ENCODE data around the gene MAP3K2.

GRCh38 chr2:127386764-127387654 lies 766 bp downstream of the MAP3K2 start:
- TF ChIP-seq CTCF (IDR thresholded peaks at IDR 0.05; ENCODE audit: poor library complexity, severe bottlenecking), result no peak
- no peak for TF ChIP-seq POLR2AphosphoS5 (IDR thresholded peaks at IDR 0.05)
- no peak for TF ChIP-seq EZH2 (IDR thresholded peaks at IDR 0.05; ENCODE audit: borderline replicate concordance, insufficient read depth, low read length, poor library complexity, severe bottlenecking)
- TF ChIP-seq REST (IDR thresholded peaks at IDR 0.05; ENCODE audit: borderline replicate concordance), result no peak
- no peak for TF ChIP-seq EP300 (conservative IDR thresholded peaks at IDR 0.05; ENCODE audit: poor library complexity, severe bottlenecking)
- peak; percentile 11 for TF ChIP-seq SMC3 (conservative IDR thresholded peaks at IDR 0.05; ENCODE audit: poor library complexity)
